Activated naive CD4-positive, alpha-beta T cell treated with anti-CD3 and anti-CD28 coated beads, Interleukin-2, amount 50 U/mL, for 24 hours (primary cell): ENCODE data around the gene FN3K.
"Not testable (repeated sequence)": the region's sequence is repeated elsewhere in the genome, so short reads cannot be mapped to it uniquely, and the experiment has no call there.

ENCODE experiments used
- H3K27ac Mint-ChIP-seq: one replicate; pipeline ENCODE4 v1.8.0; 2021; ENCODE audit warnings: mild to moderate bottlenecking, mixed read lengths
- H3K27me3 Mint-ChIP-seq: one replicate; pipeline ENCODE4 v1.8.0; 2021; ENCODE audit warnings: mixed read lengths
- H3K36me3 Mint-ChIP-seq: one replicate; pipeline ENCODE4 v1.8.0; 2021; ENCODE audit warnings: mixed read lengths
- H3K4me1 Mint-ChIP-seq: one replicate; pipeline ENCODE4 v1.8.0; 2021; ENCODE audit warnings: mixed read lengths
- H3K4me3 Mint-ChIP-seq: one replicate; pipeline ENCODE4 v1.8.0; 2021; ENCODE audit warnings: mild to moderate bottlenecking, mixed read lengths
- H3K9me3 Mint-ChIP-seq: one replicate; pipeline ENCODE4 v1.8.0; 2021; ENCODE audit warnings: mixed read lengths

FN3K gene

DNA sequence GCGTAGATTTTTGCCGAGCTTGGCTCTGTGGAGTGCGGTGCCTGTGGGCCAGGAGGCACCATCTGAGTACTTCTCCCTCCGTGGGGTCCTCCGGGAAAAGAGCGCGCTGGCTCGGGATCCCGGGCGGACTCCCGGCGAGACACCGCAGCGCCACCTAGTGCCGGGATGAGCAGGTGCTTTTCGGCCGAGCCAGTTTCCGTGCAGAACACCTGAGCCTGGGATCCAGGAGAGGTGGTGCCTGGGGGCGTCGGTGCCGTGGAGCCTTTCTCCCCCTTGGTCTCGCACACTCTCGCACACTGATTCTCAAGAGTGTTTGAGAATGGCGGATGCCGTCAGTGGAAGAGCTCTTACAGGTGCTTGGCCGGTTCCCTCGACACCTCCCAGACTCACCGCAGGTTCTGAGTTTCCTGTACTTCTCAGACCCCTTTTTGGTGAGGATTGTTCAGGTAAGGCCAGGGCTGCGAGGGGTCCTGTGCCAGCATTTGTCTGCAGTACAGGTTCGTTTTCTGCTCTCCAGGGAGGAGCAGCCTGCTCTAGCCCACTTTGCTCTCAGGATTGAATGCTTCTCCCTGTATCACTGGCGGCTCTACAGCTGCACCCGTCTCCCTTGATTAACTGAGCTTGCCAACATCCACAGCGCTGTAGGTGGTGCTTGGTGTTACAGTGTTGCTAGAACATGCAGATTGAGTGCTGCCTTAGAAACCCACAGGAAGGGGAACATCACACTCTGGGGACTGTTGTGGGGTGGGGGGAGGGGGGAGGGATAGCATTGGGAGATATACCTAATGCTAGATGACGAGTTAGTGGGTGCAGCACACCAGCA is 39.8 kb downstream of the FN3K start:
- H3K36me3 Mint-ChIP-seq = peaks cover 12% of the 10 kb centered on the region
- peaks cover 15% of the 10 kb centered on the region for H3K4me1 Mint-ChIP-seq
- H3K27ac Mint-ChIP-seq = no peak overlapping the region
- no peak overlapping the region for H3K4me3 Mint-ChIP-seq
- H3K27me3 Mint-ChIP-seq = no peaks in the 10 kb centered on the region
- no peaks in the 10 kb centered on the region for H3K9me3 Mint-ChIP-seq

DNA sequence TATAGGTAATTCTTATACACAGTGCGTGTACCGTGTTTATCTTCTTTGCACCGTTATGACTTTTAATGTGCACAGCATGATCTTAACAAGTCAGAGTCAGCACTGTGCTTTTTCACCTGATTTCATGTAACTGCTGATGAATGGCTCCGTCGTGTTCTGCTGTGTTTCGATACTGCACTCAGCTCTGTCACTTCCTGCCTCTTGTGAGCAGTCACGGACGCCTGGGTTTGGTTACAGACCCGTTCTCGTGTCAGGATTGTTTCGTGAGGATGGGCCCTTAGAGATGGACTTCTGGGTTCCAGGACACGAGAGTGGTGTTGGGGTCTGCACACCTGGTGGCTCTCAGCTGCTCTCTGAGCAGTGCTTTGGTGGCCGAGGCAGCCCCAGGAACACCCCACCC is 41.0 kb downstream of the FN3K start:
- Mint-ChIP-seq H3K27ac (no peak overlapping the region), H3K9me3 (no peaks in the 10 kb centered on the region), H3K4me1 (peaks cover 15% of the 10 kb centered on the region), H3K36me3 (peaks cover 12% of the 10 kb centered on the region), H3K27me3 (no peaks in the 10 kb centered on the region), H3K4me3 (no peak overlapping the region)

DNA sequence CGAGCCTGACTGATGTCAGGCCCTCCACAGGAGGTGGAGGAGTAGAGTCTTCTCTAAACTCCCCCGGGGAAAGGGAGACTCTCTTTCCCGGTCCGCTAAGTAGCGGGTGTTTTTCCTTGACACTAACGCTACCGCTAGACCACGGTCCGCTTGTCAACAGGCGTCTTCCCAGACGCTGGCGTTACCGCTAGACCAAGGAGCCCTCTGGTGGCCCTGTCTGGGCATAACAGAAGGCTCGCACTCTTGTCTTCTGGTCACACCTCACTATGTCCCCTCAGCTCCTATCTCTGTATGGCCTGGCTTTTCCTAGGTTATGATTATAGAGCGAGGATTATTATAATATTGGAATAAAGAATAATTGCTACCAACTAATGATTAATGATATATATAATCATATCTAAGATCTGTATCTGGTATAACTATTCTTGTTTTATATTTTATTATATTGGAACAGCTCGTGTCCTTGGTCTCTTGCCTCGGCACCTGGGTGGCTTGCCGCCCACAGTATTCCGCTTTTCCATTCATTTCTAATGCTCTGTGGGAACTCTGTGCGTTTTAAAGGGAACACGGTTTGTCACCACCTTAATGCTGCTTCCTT is 42.5 kb downstream of the FN3K start:
- H3K9me3 Mint-ChIP-seq, H3K4me3 Mint-ChIP-seq, H3K27ac Mint-ChIP-seq, H3K27me3 Mint-ChIP-seq, H3K36me3 Mint-ChIP-seq: not testable (repeated sequence)
- H3K4me1 Mint-ChIP-seq = peaks cover 18% of the 10 kb centered on the region

DNA sequence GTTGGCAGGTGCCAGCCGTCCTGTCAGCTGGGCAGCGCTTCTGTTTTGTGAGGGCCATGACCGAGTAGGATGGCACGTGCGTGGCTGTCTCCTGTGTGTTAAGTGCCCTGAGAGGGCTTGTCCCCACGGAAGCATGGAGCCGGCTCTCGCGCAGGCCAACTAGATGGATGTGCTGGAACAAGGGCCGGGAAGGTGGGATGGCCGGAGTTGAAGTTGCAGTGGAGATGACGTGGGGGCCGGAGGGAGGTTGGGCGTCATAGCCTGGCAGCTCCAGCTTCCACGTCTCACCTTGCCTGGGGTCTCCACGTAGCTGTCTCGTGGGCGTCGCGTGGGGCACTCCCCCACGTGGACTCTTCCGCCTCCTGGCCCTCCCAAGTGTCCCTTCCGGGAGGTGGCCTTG is 44.1 kb downstream of the FN3K start:
- Mint-ChIP-seq H3K27ac (no peak overlapping the region), H3K4me1 (peaks cover 20% of the 10 kb centered on the region), H3K9me3 (no peaks in the 10 kb centered on the region), H3K4me3 (no peak overlapping the region), H3K36me3 (peaks cover 5% of the 10 kb centered on the region), H3K27me3 (no peaks in the 10 kb centered on the region)

- peaks cover 5% of the 10 kb centered on the region for H3K36me3 Mint-ChIP-seq
- no peak overlapping the region for H3K27ac Mint-ChIP-seq
- no peak overlapping the region for H3K4me3 Mint-ChIP-seq
- no peaks in the 10 kb centered on the region for H3K27me3 Mint-ChIP-seq
- H3K4me1 Mint-ChIP-seq = peaks cover 14% of the 10 kb centered on the region
- H3K9me3 Mint-ChIP-seq = no peaks in the 10 kb centered on the region
Observed at GRCh38 chr17:82780195-82780594, 44.8 kb downstream of the FN3K start.

DNA sequence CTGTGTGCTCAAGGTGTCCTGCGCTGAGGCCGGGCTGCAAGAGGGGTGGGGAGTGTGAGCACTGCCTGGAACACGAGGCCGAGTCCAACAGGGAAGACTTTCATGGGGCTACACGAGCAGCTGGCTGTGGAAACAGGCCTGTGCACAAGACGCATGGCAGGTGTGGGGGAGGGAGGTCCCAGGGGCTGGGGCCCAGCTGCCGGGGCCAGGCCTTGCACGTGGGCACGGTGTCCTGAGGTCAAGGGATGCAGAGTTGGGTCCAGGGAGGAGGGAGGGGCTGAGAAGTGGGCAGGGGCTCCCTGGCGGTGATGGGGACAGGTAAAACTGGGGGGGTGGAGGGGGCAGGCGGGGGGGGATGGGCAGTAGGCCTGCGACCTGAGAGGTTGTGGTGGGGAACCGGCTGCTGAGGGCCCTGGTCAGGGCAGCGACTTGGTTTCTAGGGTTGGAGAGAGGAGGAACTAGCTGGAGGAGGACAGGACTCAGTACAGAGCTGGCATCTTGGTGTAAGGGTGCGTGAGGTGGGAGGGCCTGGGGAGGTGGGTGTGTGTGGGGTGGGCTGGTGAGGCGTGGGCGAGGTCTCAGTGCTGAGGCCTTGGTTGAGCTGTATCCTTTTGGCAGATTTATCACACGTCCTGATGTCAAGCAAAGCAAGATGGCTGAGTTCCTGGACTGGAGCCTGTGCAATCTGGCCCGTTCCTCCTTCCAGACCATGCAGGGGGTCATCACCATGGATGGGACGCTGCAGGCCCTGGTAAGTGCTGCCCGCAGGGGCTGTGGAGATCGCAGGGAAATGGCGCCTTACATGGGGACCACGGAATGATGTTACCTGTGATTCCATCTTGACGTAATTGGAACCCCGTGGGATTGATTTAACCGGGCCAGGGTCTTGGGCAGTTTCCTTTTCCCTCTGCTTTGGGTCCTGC is 45.8 kb downstream of the FN3K start:
- no peak overlapping the region for H3K4me3 Mint-ChIP-seq
- H3K9me3 Mint-ChIP-seq = no peaks in the 10 kb centered on the region
- peaks cover 5% of the 10 kb centered on the region for H3K36me3 Mint-ChIP-seq
- H3K4me1 Mint-ChIP-seq = peaks cover 10% of the 10 kb centered on the region
- no peak overlapping the region for H3K27ac Mint-ChIP-seq
- no peaks in the 10 kb centered on the region for H3K27me3 Mint-ChIP-seq

DNA sequence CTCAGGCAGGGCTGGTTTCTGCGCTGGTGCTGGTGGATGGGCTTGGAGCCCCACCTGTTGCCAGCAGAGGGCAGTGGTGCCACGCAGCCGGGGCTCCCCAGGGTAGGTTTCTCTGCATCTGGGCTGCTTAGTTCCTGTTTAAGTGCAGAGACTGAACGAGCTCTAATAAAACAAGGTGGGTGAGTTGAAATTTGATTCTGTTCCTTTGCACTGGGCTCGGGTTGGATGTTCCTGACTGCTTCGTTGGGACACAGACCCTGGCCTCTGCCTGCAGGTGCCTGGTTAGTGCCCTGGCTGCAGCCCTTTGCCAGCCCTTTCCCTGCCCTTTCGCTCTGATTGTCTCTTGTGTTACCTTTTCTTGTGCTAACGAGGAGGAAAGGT is 46.5 kb downstream of the FN3K start:
- Mint-ChIP-seq H3K4me3 (no peak overlapping the region), H3K27ac (no peak overlapping the region), H3K36me3 (peaks cover 5% of the 10 kb centered on the region)

DNA sequence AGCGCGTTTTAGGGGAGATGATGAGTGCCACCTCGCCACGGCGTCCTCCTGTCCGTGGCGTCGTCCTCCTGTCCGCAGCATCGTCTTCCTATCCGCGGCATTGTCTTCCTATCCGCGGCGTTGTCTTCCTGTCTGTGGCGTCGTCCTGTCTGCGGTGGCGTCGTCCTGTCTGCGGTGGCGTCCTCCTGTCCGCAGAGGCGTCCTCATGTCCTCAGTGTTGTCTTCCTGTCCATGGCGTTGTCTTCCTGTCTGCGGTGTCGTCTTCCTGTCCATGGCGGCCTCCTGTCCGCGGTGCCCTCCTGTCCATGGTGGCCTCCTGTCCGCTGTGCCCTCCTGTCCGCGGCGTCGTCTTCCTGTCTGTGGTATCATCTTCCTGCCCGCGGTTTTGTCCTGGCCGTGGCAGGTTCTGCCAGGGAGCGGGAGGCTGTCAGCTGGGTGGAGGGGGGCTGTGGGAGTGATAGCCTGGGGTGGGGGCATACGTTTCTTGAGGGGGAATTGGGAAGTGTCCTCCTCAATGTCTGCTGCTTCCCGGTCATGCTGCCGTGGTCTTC is 47.3 kb downstream of the FN3K start:
- H3K27ac Mint-ChIP-seq = no peak overlapping the region
- H3K27me3 Mint-ChIP-seq = no peaks in the 10 kb centered on the region
- peaks cover 10% of the 10 kb centered on the region for H3K4me1 Mint-ChIP-seq
- H3K9me3 Mint-ChIP-seq = no peaks in the 10 kb centered on the region
- no peak overlapping the region for H3K4me3 Mint-ChIP-seq
- H3K36me3 Mint-ChIP-seq = no peaks in the 10 kb centered on the region

More for the DNA sequence above, 46.5 kb downstream of the FN3K start:
- no peaks in the 10 kb centered on the region for H3K9me3 Mint-ChIP-seq
- peaks cover 10% of the 10 kb centered on the region for H3K4me1 Mint-ChIP-seq
- H3K27me3 Mint-ChIP-seq = no peaks in the 10 kb centered on the region

- Mint-ChIP-seq H3K9me3 (no peaks in the 10 kb centered on the region), H3K4me1 (peaks cover 10% of the 10 kb centered on the region), H3K36me3 (no peaks in the 10 kb centered on the region), H3K27ac (no peak overlapping the region), H3K4me3 (no peak overlapping the region), H3K27me3 (no peaks in the 10 kb centered on the region)
Observed at GRCh38 chr17:82783498-82783897, 48.1 kb downstream of the FN3K start.

- H3K27ac Mint-ChIP-seq, H3K9me3 Mint-ChIP-seq, H3K36me3 Mint-ChIP-seq, H3K4me3 Mint-ChIP-seq, H3K27me3 Mint-ChIP-seq: not testable (repeated sequence)
- peaks cover 14% of the 10 kb centered on the region for H3K4me1 Mint-ChIP-seq
Observed at GRCh38 chr17:82785581-82785980, 50.2 kb downstream of the FN3K start.

DNA sequence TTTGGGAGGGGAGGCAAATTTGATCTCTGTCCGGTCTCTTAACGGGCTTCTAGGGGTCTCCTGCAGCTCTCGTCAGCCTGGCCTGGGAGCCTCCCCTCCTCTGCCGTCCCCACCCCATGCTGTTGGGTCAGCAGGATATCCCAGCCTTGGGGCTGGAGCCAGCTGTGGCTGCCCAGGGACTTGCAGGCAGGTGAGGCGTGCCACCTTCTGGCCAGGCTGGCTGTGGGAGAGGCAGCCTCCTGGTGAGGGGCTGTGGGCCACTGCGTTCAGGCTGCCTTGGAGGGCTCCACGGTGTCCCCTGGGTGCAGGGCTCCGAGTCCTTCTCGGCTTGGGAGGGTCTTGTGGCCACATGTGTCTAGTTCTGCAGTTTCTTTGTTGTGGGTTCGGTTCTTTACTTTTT is 51.0 kb downstream of the FN3K start:
- Mint-ChIP-seq H3K9me3 (no peaks in the 10 kb centered on the region), H3K4me3 (no peak overlapping the region), H3K36me3 (peaks cover 1% of the 10 kb centered on the region), H3K27me3 (no peaks in the 10 kb centered on the region), H3K27ac (no peak overlapping the region), H3K4me1 (peaks cover 14% of the 10 kb centered on the region)

GRCh38 chr17:82787081-82787848 is 51.9 kb downstream of the FN3K start:
- no peak overlapping the region for H3K27ac Mint-ChIP-seq
- no peaks in the 10 kb centered on the region for H3K27me3 Mint-ChIP-seq
- no peak overlapping the region for H3K4me3 Mint-ChIP-seq
- H3K36me3 Mint-ChIP-seq = peaks cover 3% of the 10 kb centered on the region
- peaks cover 9% of the 10 kb centered on the region for H3K4me1 Mint-ChIP-seq
- no peaks in the 10 kb centered on the region for H3K9me3 Mint-ChIP-seq

DNA sequence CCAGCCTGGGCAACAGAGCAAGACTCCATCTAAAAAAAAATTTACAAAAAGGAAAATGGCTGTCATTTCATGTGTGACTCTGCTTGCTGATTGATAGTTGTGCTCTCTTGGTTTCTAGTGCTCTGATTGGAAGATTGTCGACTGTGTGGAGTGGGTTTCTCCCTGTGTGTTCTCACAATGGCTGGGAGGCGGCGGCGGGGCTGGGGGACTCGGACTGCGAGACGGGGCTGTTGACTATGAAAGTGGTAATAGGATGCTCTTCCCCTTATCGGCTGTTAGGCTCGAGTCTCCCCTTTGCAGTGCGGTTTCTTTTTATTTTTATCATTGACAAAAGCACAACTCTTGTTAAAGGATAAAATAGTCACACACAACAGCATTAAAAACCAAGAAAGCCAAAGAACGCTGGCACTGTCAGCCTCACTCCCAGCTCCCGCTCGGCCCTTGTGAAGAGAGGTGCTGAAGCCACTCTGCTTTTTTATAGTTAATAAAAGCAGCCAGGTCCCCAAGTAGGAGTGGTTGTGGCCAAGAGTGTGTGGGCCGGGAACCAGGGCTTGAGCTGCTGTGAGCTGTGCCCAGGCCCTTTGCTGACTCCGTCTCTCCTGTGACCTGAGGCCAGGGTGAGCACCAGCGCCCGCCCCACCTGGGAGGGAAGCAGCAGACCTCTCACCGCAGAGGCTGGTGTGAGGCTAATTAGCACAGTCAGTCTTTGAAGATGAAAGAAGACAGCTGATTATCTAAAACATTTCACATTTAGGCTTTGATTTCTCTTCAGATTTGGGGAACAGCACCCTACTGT is 53.0 kb downstream of the FN3K start:
- Mint-ChIP-seq H3K27ac (no peak overlapping the region), H3K27me3 (no peaks in the 10 kb centered on the region), H3K36me3 (peaks cover 3% of the 10 kb centered on the region), H3K9me3 (no peaks in the 10 kb centered on the region), H3K4me1 (peaks cover 4% of the 10 kb centered on the region), H3K4me3 (no peak overlapping the region)

- Mint-ChIP-seq H3K4me3 (no peak overlapping the region), H3K36me3 (peaks cover 3% of the 10 kb centered on the region), H3K9me3 (no peaks in the 10 kb centered on the region), H3K27ac (no peak overlapping the region), H3K4me1 (peaks cover 4% of the 10 kb centered on the region), H3K27me3 (no peaks in the 10 kb centered on the region)
Observed at GRCh38 chr17:82789051-82789592, 53.7 kb downstream of the FN3K start.
